ENCODE data around the gene LIG4. TPM values are rescaled to one million over a fixed set of nuclear protein-coding genes. Genes with fewer than 3 reads are reported as not detected.

Gene LIG4
- total and polyA plus RNA-seq, 2 experiments from 2014 or later: 4.9 to 8.8 TPM

- Histone ChIP-seq H2AFZ (no peak overlapping the region), H3K27ac (no peak overlapping the region), H3K9me2 (ENCODE audit: insufficient read depth) (no peaks in the 10 kb centered on the region), H3K36me3 (ENCODE audit: low read depth) (no peaks in the 10 kb centered on the region), H3K9me3 (ENCODE audit: low read depth) (no peaks in the 10 kb centered on the region), H3K79me2 (ENCODE audit: insufficient read depth) (no peaks in the 10 kb centered on the region), H3K4me3 (no peak overlapping the region), H4K20me1 (ENCODE audit: insufficient read depth) (no peaks in the 10 kb centered on the region), H3K4me2 (ENCODE audit: unreplicated experiment) (no peak overlapping the region), H3F3A (ENCODE audit: insufficient read depth) (no peaks in the 10 kb centered on the region), H3K9ac (no peak overlapping the region), H3K4me1 (ENCODE audit: insufficient read depth) (no peaks in the 10 kb centered on the region), H3K27me3 (replicated peaks; ENCODE audit: insufficient read depth) (0 out of 2 replicates have a peak, but pooled peaks cover 5% of the 10 kb centered on the region)
- WGBS, 2 experiments (ENCODE audit: low coverage in 1 of 2, low lambda C conversion rate in 2 of 2, missing lambda C conversion rate in 2 of 2): 52 to 55% methylated on average over 12 of the region's 12 CpGs
- no peak for TF ChIP-seq EZH2 (IDR thresholded peaks at IDR 0.05; ENCODE audit: insufficient read depth, poor library complexity, severe bottlenecking)
- no peak for TF ChIP-seq EZH2phosphoT487 (IDR thresholded peaks at IDR 0.05; ENCODE audit: insufficient read depth, low read depth)
- in situ Hi-C loops (cut with MboI): no loop called here
- DNase-seq: no peak
These were observed 56.6 kb downstream of the LIG4 start for GRCh38 chr13:108158746-108159145.

Other genes with a start within 250 kb of the LIG4 start
- gene ABHD13, start 2.9 kb upstream of the LIG4 start, total RNA-seq (2014; rRNA removed; shearing (Covaris generic)): 5.9 and 7.5 TPM in 2 replicates
- 9.0 and 10.3 TPM in 2 replicates for gene ABHD13, start 2.9 kb upstream of the LIG4 start, polyA plus RNA-seq (2016; fragmentation: Nextera tagmentation; extraction: Ambion mirVana)
- gene TNFSF13B, start 54.2 kb upstream of the LIG4 start, total RNA-seq (2014; rRNA removed; shearing (Covaris generic)): 0.13 and 2.5 TPM in 2 replicates
- gene TNFSF13B, start 54.2 kb upstream of the LIG4 start, polyA plus RNA-seq (2016; fragmentation: Nextera tagmentation; extraction: Ambion mirVana): 0.14 and 0.40 TPM in 2 replicates

Measured in GM23248 (cell line).